ENCODE measurements around the gene RBM23.

RBM23 gene

GRCh38 chr14:22885975-22886374 is 33.0 kb downstream of the RBM23 start:
- no peak for DNase-seq (ENCODE audit: low spot score)

GRCh38 chr14:22884738-22885523 is 34.0 kb downstream of the RBM23 start:
- no peak for DNase-seq (ENCODE audit: low spot score)

GRCh38 chr14:22884076-22884737 is 34.7 kb downstream of the RBM23 start:
- DNase-seq (ENCODE audit: low spot score) = no peak

- DNase-seq (ENCODE audit: low spot score) = no peak
Observed at GRCh38 chr14:22883173-22883976, 35.6 kb downstream of the RBM23 start, which contains the start of gene REM2. REM2 (plus strand) TSS chr14:22883222; CDS start chr14:22883288, 66 bp downstream.

- DNase-seq (ENCODE audit: low spot score) = peak; percentile 76
Observed at GRCh38 chr14:22882529-22883172, 36.3 kb downstream of the RBM23 start.

- no peak for DNase-seq (ENCODE audit: low spot score)
Observed at GRCh38 chr14:22882064-22882463, 36.9 kb downstream of the RBM23 start.

- DNase-seq (ENCODE audit: low spot score) = no peak
Observed at GRCh38 chr14:22878271-22879246, 40.4 kb downstream of the RBM23 start.

GRCh38 chr14:22877000-22877501 is 41.9 kb downstream of the RBM23 start:
- no peak for DNase-seq (ENCODE audit: low spot score)

- DNase-seq (ENCODE audit: low spot score) = no peak
Observed at GRCh38 chr14:22875748-22876319, 43.1 kb downstream of the RBM23 start.

GRCh38 chr14:22875003-22875747 is 43.8 kb downstream of the RBM23 start:
- no peak for DNase-seq (ENCODE audit: low spot score)

GRCh38 chr14:22872833-22873520 is 46.0 kb downstream of the RBM23 start:
- no peak for DNase-seq (ENCODE audit: low spot score)

- DNase-seq (ENCODE audit: low spot score) = peak; percentile 93
Observed at GRCh38 chr14:22872033-22872832, 46.7 kb downstream of the RBM23 start.

- DNase-seq (ENCODE audit: low spot score) = peak; percentile 91
Observed at GRCh38 chr14:22871224-22872032, 47.5 kb downstream of the RBM23 start, which contains the start of gene LRP10. LRP10 (plus strand) TSS chr14:22871740; CDS start chr14:22872304, 564 bp downstream.

GRCh38 chr14:22870811-22871223 is 48.1 kb downstream of the RBM23 start:
- DNase-seq (ENCODE audit: low spot score) = no peak

GRCh38 chr14:22866874-22867273 is 52.1 kb downstream of the RBM23 start:
- DNase-seq (ENCODE audit: low spot score) = no peak

- no peak for DNase-seq (ENCODE audit: low spot score)
Observed at GRCh38 chr14:22865424-22866405, 53.2 kb downstream of the RBM23 start.
